Kidney epithelial cell (primary cell): ENCODE results near the gene GDNF. TPM values are rescaled to one million over a fixed set of nuclear protein-coding genes. Genes with fewer than 3 reads are reported as not detected.

Experiments
- DNase-seq: peaks from one replicate; pipeline ENCODE4 v3.0.0-alpha.2; 2010; ENCODE audit warnings: low read depth
- H3K27me3 ChIP-seq: 2 replicates; pipeline ENCODE4 v1.6.0; 2011; ENCODE audit warnings: low read length; ENCODE audit not compliant: control insufficient read depth, insufficient read depth
- H3K36me3 ChIP-seq: 2 replicates; pipeline ENCODE4 v1.5.1; 2011; ENCODE audit warnings: low read length; ENCODE audit not compliant: control insufficient read depth, insufficient read depth
- H3K4me3 ChIP-seq: 2 replicates; pipeline ENCODE4 v1.5.1; 2011; ENCODE audit warnings: low read depth, mild to moderate bottlenecking, control low read depth, low read length
- CTCF ChIP-seq: IDR thresholded peaks from 2 replicates; pipeline ENCODE4 v1.5.1; 2011; ENCODE audit warnings: mild to moderate bottlenecking, moderate library complexity, low read length, control low read depth, inconsistent platforms; ENCODE audit not compliant: insufficient read depth, poor library complexity, severe bottlenecking
- total RNA-seq: library from RNA; depleted of rRNA; stranded (reverse); fragments of >200 nt; gene quantifications from 2 replicates; pipeline ENCODE4 v1.2.3, GENCODE V29; 2015

Gene GDNF
- total RNA-seq, 1 donor from 2014 or later = 1.0 TPM

GRCh38 chr5:37857696-37858095 is 17.9 kb upstream of the GDNF start:
- Histone ChIP-seq H3K36me3 (no peaks in the 10 kb centered on the region), H3K27me3 (no peaks in the 10 kb centered on the region), H3K4me3 (no peak overlapping the region)
- DNase-seq = no peak
- TF ChIP-seq CTCF = no peak

GRCh38 chr5:37855438-37855837 is 15.6 kb upstream of the GDNF start:
- H3K4me3 ChIP-seq = no peak overlapping the region
- DNase-seq = no peak
- H3K36me3 ChIP-seq = no peaks in the 10 kb centered on the region
- H3K27me3 ChIP-seq = no peaks in the 10 kb centered on the region
- TF ChIP-seq CTCF = no peak

GRCh38 chr5:37851305-37851704 is 11.5 kb upstream of the GDNF start:
- Histone ChIP-seq H3K4me3 (no peak overlapping the region), H3K36me3 (no peaks in the 10 kb centered on the region), H3K27me3 (no peaks in the 10 kb centered on the region)
- no peak for TF ChIP-seq CTCF
- DNase-seq = no peak

- Histone ChIP-seq H3K4me3 (no peak overlapping the region), H3K27me3 (no peaks in the 10 kb centered on the region), H3K36me3 (no peaks in the 10 kb centered on the region)
- TF ChIP-seq CTCF = no peak
- no peak for DNase-seq
These were observed 10.5 kb upstream of the GDNF start for GRCh38 chr5:37850226-37850865.

- TF ChIP-seq CTCF = no peak
- no peaks in the 10 kb centered on the region for H3K27me3 ChIP-seq
- H3K36me3 ChIP-seq = no peaks in the 10 kb centered on the region
- H3K4me3 ChIP-seq = no peak overlapping the region
- DNase-seq = no peak
These were observed 9.8 kb upstream of the GDNF start for GRCh38 chr5:37849641-37850040.

- DNase-seq = no peak
- H3K27me3 ChIP-seq = peaks cover 2% of the 10 kb centered on the region
- H3K4me3 ChIP-seq = no peak overlapping the region
- TF ChIP-seq CTCF = no peak
- no peaks in the 10 kb centered on the region for H3K36me3 ChIP-seq
These were observed 8.2 kb upstream of the GDNF start for GRCh38 chr5:37847978-37848425.
